Measurements from ENCODE around the gene PNPLA7.

Gene PNPLA7

GRCh38 chr9:137477778-137478612, 72.2 kb downstream of the PNPLA7 start:
- no peak overlapping the region; the same call in 1 of the 2 replicates for H3K27ac ChIP-seq
- H3K36me3 ChIP-seq, result no peaks in the 10 kb centered on the region
- DNase-seq, result no peak
- H3K9me3 ChIP-seq (ENCODE audit: severe bottlenecking), result peaks cover 7% of the 10 kb centered on the region
- no peak for TF ChIP-seq CTCF (IDR thresholded peaks at IDR 0.05; ENCODE audit: low read depth, low read length)
- no peaks in the 10 kb centered on the region for H3K27me3 ChIP-seq (ENCODE audit: insufficient read depth, low read depth, severe bottlenecking)
- H3K4me3 ChIP-seq (ENCODE audit: low read depth, low read length), result no peak overlapping the region

- Histone ChIP-seq H3K4me3 (ENCODE audit: low read depth, low read length) (no peak overlapping the region), H3K27ac (no peak overlapping the region), H3K36me3 (no peaks in the 10 kb centered on the region), H3K27me3 (ENCODE audit: insufficient read depth, low read depth, severe bottlenecking) (no peaks in the 10 kb centered on the region), H3K9me3 (ENCODE audit: severe bottlenecking) (peaks cover 7% of the 10 kb centered on the region)
- TF ChIP-seq CTCF (IDR thresholded peaks at IDR 0.05; ENCODE audit: low read depth, low read length), result no peak
- no peak for DNase-seq
Measured at GRCh38 chr9:137476856-137477255, 73.3 kb downstream of the PNPLA7 start.

GRCh38 chr9:137475666-137476065, 74.5 kb downstream of the PNPLA7 start:
- H3K27ac ChIP-seq, result no peak overlapping the region
- H3K4me3 ChIP-seq (ENCODE audit: low read depth, low read length), result no peak overlapping the region
- peaks cover 7% of the 10 kb centered on the region for H3K9me3 ChIP-seq (ENCODE audit: severe bottlenecking)
- DNase-seq, result no peak
- TF ChIP-seq CTCF (IDR thresholded peaks at IDR 0.05; ENCODE audit: low read depth, low read length), result no peak
- H3K36me3 ChIP-seq, result no peaks in the 10 kb centered on the region
- no peaks in the 10 kb centered on the region for H3K27me3 ChIP-seq (ENCODE audit: insufficient read depth, low read depth, severe bottlenecking)

- DNase-seq, result no peak
Measured at GRCh38 chr9:137474271-137474670, 75.9 kb downstream of the PNPLA7 start.

GRCh38 chr9:137470785-137471184, 79.4 kb downstream of the PNPLA7 start:
- Histone ChIP-seq H3K27ac (no peak overlapping the region), H3K27me3 (ENCODE audit: insufficient read depth, low read depth, severe bottlenecking) (no peaks in the 10 kb centered on the region), H3K9me3 (ENCODE audit: severe bottlenecking) (peaks cover 4% of the 10 kb centered on the region), H3K36me3 (no peaks in the 10 kb centered on the region), H3K4me3 (ENCODE audit: low read depth, low read length) (no peak overlapping the region)
- TF ChIP-seq CTCF (IDR thresholded peaks at IDR 0.05; ENCODE audit: low read depth, low read length), result no peak
- DNase-seq, result no peak

More at GRCh38 chr9:137474271-137474670, 75.9 kb downstream of the PNPLA7 start:
- Histone ChIP-seq H3K4me3 (ENCODE audit: low read depth, low read length) (no peak overlapping the region), H3K27me3 (ENCODE audit: insufficient read depth, low read depth, severe bottlenecking) (no peaks in the 10 kb centered on the region), H3K36me3 (no peaks in the 10 kb centered on the region), H3K9me3 (ENCODE audit: severe bottlenecking) (peaks cover 7% of the 10 kb centered on the region), H3K27ac (no peak overlapping the region)
- no peak for TF ChIP-seq CTCF (IDR thresholded peaks at IDR 0.05; ENCODE audit: low read depth, low read length)
